Measurements from ENCODE around the gene PHF1. TPM values are rescaled to one million over a fixed set of nuclear protein-coding genes. Genes with fewer than 3 reads are reported as not detected.
A peak's percentile ranks its signal among the peaks of the same experiment; 100 is the strongest.

The PHF1 gene
- total and polyA plus RNA-seq, 2 of the 13 experiments (the other 11 are each of a cell fraction or from before 2014, with no cell fraction given) = 25.4 to 61.9 TPM

GRCh38 chr6:33414592-33415271, 3.9 kb downstream of the PHF1 start:
- Histone ChIP-seq H3K27ac (ENCODE audit: extremely low read length, insufficient read depth, low read length) (no peak overlapping the region), H3K4me2 (ENCODE audit: low read depth, low read length) (no peak overlapping the region), H3K9ac (ENCODE audit: insufficient read depth, low read depth, low read length) (no peak overlapping the region), H4K20me1 (ENCODE audit: insufficient read depth, low read length) (no peaks in the 10 kb centered on the region), H3K36me3 (replicated peaks in 1 of 2; ENCODE audit: control insufficient read depth in 1 of 2, insufficient read depth in 2 of 2, low read length in 2 of 2) (peaks cover 17 to 32% of the 10 kb centered on the region in 2 experiments), H3K27me3 (ENCODE audit: control insufficient read depth in 1 of 2, insufficient read depth in 2 of 2, low read length in 2 of 2) (no peaks in the 10 kb centered on the region; a peak in 1 of 5 replicates), H3K79me2 (ENCODE audit: insufficient read depth, low read length) (peaks cover 26% of the 10 kb centered on the region), H3K9me3 (ENCODE audit: low read length) (no peaks in the 10 kb centered on the region), H3K4me3 (replicated peaks in 1 of 3; ENCODE audit: insufficient read depth in 1 of 3, low read depth in 2 of 3, low read length in 3 of 3) (no peak overlapping the region), H3K4me1 (ENCODE audit: insufficient read depth, low read length) (peaks cover 54% of the 10 kb centered on the region), H2AFZ (ENCODE audit: low read length) (no peak overlapping the region)
- no peak for FAIRE-seq
- no peak for DNase-seq (ENCODE audit: low spot score)
- POLR2A ChIA-PET = no interaction called here
- 86% methylated on average over 12 of the region's 12 CpGs for WGBS (ENCODE audit: low lambda C conversion rate)
- no peak for ATAC-seq
- intact Hi-C loops (cut with micrococcal nuclease; ENCODE audit: unreplicated experiment) (no loop called here), in situ Hi-C loops (cut with HindIII; ENCODE audit: extremely low pct_ligation_motif_present, low pct_unique_long_range_greater_than_20kb) (loop anchor here (10.0 to 25.0 kb wide), 2 partner anchors 127 to 210 kb away; partner anchors contain the start of genes B3GALT4, HSD17B8, PFDN6 and RGL2)
- no TSS peak for BruUV-seq (replicated peaks)
- CTCF ChIA-PET (ENCODE audit: low intra/inter-chr PET ratio, low total read pairs) = interaction anchor here (0.6 kb wide), 1 partner anchor 290 kb away, joined by 3 read pairs; no protein-coding TSS in a partner anchor
- TF ChIP-seq, protein P1, sequence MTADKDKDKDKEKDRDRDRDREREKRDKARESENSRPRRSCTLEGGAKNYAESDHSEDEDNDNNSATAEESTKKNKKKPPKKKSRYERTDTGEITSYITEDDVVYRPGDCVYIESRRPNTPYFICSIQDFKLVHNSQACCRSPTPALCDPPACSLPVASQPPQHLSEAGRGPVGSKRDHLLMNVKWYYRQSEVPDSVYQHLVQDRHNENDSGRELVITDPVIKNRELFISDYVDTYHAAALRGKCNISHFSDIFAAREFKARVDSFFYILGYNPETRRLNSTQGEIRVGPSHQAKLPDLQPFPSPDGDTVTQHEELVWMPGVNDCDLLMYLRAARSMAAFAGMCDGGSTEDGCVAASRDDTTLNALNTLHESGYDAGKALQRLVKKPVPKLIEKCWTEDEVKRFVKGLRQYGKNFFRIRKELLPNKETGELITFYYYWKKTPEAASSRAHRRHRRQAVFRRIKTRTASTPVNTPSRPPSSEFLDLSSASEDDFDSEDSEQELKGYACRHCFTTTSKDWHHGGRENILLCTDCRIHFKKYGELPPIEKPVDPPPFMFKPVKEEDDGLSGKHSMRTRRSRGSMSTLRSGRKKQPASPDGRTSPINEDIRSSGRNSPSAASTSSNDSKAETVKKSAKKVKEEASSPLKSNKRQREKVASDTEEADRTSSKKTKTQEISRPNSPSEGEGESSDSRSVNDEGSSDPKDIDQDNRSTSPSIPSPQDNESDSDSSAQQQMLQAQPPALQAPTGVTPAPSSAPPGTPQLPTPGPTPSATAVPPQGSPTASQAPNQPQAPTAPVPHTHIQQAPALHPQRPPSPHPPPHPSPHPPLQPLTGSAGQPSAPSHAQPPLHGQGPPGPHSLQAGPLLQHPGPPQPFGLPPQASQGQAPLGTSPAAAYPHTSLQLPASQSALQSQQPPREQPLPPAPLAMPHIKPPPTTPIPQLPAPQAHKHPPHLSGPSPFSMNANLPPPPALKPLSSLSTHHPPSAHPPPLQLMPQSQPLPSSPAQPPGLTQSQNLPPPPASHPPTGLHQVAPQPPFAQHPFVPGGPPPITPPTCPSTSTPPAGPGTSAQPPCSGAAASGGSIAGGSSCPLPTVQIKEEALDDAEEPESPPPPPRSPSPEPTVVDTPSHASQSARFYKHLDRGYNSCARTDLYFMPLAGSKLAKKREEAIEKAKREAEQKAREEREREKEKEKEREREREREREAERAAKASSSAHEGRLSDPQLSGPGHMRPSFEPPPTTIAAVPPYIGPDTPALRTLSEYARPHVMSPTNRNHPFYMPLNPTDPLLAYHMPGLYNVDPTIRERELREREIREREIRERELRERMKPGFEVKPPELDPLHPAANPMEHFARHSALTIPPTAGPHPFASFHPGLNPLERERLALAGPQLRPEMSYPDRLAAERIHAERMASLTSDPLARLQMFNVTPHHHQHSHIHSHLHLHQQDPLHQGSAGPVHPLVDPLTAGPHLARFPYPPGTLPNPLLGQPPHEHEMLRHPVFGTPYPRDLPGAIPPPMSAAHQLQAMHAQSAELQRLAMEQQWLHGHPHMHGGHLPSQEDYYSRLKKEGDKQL (CRISPR knock-in tag; IDR thresholded peaks at IDR 0.05; ENCODE audit: low read depth) = no peak
- no peak for TF ChIP-seq POLR2G (IDR thresholded peaks at IDR 0.05; ENCODE audit: low read depth, low read length)
- no peak for TF ChIP-seq HCFC1 (IDR thresholded peaks at IDR 0.05; ENCODE audit: low read depth, low read length)
- TF ChIP-seq ZNF772 (CRISPR knock-in tag; IDR thresholded peaks at IDR 0.05) = no peak
- TF ChIP-seq SPEN (CRISPR knock-in tag; IDR thresholded peaks at IDR 0.05; ENCODE audit: low read depth) = no peak
- no peak for TF ChIP-seq ISL2 (CRISPR knock-in tag; IDR thresholded peaks at IDR 0.05)
- TF ChIP-seq YEATS4 (CRISPR knock-in tag; IDR thresholded peaks at IDR 0.05; ENCODE audit: borderline replicate concordance) = no peak
- TF ChIP-seq, protein P2, sequence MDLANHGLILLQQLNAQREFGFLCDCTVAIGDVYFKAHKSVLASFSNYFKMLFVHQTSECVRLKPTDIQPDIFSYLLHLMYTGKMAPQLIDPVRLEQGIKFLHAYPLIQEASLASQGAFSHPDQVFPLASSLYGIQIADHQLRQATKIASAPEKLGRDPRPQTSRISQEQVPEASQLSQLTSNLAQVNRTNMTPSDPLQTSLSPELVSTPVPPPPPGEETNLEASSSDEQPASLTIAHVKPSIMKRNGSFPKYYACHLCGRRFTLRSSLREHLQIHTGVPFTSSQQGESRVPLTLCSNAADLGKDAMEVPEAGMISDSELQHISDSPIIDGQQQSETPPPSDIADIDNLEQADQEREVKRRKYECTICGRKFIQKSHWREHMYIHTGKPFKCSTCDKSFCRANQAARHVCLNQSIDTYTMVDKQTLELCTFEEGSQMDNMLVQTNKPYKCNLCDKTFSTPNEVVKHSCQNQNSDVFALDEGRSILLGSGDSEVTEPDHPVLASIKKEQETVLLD (CRISPR knock-in tag; IDR thresholded peaks at IDR 0.05; ENCODE audit: low read depth) = no peak
- no peak for TF ChIP-seq ZNF83 (CRISPR knock-in tag; IDR thresholded peaks at IDR 0.05; ENCODE audit: borderline replicate concordance)
- TF ChIP-seq ZC3H4 (CRISPR knock-in tag; IDR thresholded peaks at IDR 0.05; ENCODE audit: borderline replicate concordance) = no peak
- no peak for TF ChIP-seq IRF1 (CRISPR knock-in tag; IDR thresholded peaks at IDR 0.05; ENCODE audit: low read depth)
- TF ChIP-seq, protein P3, sequence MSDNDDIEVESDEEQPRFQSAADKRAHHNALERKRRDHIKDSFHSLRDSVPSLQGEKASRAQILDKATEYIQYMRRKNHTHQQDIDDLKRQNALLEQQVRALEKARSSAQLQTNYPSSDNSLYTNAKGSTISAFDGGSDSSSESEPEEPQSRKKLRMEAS (IDR thresholded peaks at IDR 0.05) = no peak
- peak; percentile 68 for TF ChIP-seq RBFOX2 (IDR thresholded peaks at IDR 0.05; ENCODE audit: low read depth, low read length)
- no peak for TF ChIP-seq SNAPC5 (CRISPR knock-in tag; IDR thresholded peaks at IDR 0.05; ENCODE audit: borderline replicate concordance)
- TF ChIP-seq ZNF562 (CRISPR knock-in tag; IDR thresholded peaks at IDR 0.05; ENCODE audit: borderline replicate concordance) = no peak
- TF ChIP-seq SNAI1 (CRISPR knock-in tag; IDR thresholded peaks at IDR 0.05; ENCODE audit: borderline replicate concordance) = no peak
- TF ChIP-seq MED1 (CRISPR knock-in tag; IDR thresholded peaks at IDR 0.05) = no peak
